EL (cell line): ENCODE measurements around the gene MINDY3.
"Not testable (repeated sequence)": the region's sequence is repeated elsewhere in the genome, so short reads cannot be mapped to it uniquely, and the experiment has no call there.

Experiments
- DNase-seq: peaks from one replicate; pipeline ENCODE4 v3.0.0-alpha.2; 2016

MINDY3 gene

DNA sequence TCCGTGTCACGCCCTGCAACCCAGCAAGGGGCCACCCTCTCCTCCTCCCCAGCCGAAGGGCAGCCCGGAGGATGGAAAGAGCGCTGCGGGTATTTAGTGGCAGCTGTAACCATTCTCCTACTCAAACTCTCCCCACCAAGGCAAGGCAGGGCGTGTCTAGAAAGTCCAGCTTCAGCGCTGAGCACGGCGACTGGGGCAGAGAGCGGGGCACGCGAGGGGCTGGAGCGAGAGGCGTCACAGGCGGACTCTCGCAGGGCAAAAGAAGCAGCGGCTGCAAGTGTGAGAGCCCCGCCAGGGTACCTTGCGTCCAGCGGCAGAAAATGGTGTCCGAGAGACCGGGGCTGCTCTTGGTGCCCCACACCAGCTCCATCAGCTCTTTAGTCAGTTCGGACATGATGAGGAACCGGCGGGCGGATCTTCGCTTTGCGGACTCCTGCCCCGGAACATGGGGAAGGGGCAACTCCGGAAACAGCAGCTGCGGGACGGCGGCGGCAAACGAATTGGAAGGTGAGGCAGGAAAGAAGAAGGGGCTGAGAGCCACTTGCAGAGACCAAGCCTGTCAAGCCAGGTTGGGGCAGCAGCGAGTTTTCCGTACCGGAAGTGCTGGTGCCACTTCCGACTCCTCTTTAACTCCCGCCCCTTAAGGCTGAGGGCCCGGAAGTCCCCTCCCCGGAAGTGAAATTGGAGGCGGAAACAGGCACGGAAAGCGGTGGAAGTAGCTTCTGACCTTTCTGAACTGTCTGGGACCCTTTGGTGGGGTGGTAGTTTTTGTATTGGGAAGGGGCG is at the start of gene MINDY3:
MINDY3 (minus strand) TSS at position 602 of the 786 bp plus-strand sequence; CDS start at position 394, 208 bp downstream.
- DNase-seq: peak; percentile 84

DNA sequence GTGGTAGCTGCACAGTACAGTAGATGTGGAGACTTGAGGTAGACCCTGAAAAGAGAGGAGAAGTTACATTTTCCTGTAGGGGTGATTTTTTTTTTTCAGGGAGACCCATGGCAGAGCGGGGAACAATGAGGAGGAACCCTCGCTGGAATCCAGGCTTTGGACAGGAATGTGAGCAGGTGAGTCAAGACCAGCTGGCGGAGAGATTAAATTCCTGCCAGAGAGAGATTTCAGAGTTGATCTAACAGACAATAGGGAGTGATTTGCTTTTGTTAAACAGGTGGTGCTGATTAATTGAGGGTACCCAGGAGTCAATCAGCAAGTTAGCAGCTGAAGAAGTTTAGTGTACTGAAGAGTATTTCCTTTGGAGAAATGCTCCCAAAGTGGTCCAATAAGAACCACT is 41.6 kb upstream of the MINDY3 start:
- DNase-seq: no peak

DNA sequence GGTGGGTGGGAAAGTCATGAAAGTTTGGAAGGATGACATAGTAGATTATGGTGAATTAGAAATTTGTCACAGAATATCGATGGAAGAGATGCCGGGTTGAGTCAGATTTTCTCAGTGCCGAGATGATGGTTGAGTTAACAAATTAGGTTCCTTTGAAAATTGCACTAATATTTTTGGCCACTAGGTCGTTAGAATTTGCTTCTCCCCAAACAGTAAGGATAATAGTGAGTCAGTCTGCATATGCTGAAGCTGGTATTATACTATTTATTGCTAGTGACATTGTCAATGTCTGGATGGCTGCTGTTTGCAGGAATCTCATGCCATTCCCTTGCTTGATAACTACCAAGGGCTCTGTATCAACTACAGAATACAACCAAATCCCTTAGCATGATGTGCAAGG is 37.7 kb upstream of the MINDY3 start:
- peak; percentile 11 for DNase-seq

DNA sequence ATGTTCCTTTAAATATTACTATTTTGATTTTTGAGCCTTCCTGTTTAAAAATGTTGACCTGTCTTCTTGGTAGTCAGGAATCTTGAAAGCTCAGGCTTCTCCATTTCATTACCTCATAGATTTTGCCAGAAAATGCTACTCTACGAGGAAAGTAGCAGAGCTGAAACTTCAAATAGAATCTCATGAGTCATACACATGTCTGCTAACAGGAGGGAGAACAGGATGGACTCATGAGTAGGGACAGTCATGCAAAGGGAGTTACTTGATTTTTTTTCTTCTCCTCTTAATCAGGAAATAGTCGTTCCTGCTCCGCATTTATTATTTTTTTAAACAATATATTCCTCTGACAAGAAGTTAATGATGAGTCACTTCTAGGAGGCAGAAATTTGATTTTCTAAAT is 37.0 kb upstream of the MINDY3 start:
- no peak for DNase-seq

DNA sequence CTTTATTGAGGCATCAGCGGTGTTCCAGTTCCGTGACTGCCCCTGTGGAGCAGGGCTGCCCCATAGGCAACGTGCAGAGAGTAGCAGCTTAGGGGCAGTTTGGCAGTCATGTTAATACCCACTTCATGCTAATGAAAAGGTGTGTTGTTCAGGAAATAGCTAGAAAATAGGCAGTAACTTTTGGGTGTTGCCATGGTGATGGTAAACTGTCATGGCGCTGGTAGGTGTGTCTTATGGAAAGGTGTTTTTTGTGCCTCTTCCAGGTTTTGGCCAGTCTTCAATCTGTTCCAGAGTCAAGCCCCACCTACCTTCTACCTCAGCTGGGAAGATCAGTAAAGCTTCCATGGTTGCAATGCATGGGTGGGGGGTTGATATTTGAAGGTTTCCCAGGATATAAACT is 36.3 kb upstream of the MINDY3 start:
- no peak for DNase-seq

DNA sequence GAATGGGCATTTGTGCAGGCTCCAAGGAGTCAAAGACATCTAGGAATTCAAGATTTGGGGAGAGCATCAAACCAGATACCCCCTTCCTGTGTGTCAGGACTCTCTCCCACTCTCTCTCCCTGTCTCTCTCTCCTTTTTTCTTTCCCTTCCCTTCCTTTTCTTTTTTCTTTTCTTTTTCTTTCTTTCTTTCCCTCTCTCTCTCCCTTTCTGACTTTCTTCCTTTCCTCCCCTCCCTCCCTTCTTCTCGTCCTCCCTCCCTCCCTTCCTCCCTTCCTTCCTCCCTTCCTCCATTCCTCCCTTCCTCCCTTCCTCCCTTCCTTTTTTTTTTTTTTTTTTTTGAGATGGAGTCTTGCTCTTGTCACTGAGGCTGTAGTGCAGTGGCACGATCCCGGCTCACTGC is 24.1 kb upstream of the MINDY3 start:
- DNase-seq: no peak

DNA sequence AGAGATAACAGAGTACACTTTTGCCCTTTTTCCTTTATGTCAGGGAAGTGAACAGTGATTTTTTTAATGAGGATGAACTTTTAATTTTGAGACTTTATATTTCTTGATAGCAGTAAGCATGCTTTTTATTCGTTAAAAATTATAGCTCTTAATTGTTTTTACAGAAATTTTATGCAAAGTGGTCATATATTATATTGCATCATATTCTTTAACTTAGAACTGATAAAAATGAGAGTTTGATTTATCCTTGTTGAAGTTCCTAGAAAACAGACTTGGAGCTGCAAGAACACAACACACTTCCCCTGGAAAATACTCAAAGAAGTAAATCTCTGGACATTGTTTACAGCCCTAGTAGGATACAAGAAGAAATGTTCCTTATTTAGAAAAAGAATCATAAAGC is 21.2 kb upstream of the MINDY3 start:
- no peak for DNase-seq

DNA sequence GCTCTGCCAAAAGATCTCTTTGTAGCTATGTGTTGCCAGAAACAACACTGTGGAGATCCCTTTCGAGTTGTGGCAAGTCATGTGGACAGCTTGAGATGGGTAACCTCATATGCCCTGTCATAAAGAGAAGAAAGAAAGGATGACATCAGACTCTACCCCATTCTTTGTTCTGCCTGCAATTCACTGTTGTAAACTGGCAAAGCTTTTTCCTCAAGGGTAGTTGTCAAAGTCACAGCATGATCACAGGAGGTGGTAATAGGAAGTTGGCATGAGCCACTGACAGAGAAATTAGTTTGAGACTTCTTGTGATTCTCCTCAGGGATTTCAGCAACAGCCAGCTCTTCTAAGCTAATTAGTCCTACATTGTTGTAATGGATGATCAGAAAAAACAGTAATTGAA is 19.4 kb upstream of the MINDY3 start:
- no peak for DNase-seq

DNA sequence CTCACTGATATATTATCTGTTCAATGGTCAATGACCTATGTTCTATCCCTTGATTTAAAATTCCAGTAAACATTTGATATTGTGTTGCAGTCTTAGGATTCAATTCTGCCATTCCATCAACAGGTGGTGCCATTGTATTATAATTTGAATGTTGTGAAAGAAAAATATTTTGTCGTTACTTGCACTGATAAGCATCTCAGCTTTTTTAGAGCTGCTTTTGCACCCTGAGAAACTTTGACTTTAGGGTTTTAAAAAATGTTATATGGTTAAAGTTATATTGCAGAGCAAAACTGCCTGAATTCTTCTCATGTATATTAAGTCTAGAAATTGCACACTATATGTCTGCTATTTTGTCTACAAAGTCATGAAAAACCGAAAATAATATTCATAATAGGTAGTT is 18.8 kb upstream of the MINDY3 start:
- peak; percentile 28 for DNase-seq

DNA sequence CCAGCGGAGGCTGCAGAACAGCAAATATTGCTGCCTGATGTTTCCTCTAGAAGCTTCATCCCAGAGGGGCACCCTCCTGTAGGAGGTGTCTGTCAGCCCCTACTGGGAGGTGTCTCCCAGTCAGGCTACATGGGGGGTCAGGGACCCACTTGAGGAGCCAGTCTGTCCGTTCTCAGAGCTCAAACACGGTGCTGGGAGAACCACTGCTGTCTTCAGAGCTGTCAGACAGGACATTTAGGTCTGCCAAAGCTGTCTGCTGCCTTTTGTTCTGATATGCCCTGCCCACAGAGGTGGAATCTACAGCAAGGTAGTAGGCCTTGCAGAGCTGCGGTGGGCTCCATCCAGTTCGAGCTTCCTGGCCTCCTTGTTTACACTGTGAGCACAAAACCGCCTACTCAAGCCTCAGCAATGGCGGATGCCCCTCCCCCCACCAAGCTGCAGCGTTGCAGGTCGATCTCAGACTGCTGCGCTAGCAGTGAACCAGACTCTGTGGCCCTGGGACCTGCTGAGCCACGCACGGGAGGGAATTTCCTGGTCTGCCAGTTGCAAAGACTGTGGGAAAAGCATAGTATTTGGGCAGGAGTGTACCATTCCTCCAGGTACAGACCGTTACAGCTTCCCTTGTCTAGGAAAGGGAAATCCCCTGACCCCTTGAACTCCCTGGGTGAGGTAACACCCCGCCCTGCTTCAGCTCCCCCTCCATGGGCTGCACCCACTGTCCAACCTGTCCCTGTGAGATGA is 17.7 kb upstream of the MINDY3 start:
- no peak for DNase-seq

DNA sequence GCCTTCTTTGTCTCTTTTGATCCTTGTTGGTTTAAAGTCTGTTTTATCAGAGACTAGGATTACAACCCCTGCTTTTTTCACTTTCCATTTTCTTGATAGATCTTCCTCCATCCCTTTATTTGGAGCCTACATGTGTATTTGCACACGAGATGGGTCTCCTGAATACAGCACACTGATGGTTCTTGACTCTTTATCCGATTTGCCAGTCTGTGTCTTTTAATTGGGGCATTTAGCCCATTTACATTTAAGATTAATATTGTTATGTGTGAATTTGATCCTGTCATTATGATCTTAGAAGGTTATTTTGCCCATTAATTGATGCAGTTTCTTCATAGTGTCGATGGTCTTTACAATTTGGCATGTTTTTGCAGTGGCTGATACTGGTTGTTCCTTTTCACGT is 16.0 kb upstream of the MINDY3 start:
- not testable (repeated sequence) for DNase-seq

DNA sequence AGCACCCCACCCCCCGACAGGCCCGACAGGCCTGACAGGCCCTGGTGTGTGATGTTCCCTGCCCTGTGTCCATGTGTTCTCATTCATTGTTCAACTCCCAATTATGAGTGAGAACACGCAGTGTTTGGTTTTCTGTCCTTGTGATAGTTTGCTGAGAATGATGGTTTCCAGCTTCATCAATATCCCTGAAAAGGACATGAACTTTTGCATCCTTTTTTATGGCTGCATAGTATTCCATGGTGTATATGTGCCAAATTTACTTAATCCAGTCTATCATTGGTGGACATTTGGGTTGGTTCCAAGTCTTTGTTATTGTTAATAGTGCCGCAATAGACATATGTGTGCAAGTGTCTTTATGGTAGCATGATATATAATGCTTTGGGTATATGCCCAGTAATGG is 12.3 kb upstream of the MINDY3 start:
- not testable (repeated sequence) for DNase-seq

DNA sequence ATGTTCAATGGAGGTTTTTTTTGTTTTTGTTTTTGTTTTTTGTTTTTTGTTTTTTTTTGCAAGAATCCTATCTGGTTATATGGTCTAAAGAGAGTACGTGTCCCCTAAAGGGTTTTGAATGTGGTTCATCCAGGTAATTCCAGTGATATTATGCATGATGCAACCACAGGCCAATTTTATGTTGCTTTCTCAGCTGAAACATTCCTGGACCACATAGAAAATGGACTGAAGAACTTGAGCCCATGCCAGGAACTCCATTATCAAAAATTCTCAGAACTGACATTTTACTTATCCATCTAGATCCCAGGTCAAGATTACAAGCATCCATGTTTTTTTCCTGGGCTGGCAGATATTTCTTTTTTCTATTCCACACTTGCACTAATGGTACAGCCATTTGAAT is 11.5 kb upstream of the MINDY3 start:
- no peak for DNase-seq

DNA sequence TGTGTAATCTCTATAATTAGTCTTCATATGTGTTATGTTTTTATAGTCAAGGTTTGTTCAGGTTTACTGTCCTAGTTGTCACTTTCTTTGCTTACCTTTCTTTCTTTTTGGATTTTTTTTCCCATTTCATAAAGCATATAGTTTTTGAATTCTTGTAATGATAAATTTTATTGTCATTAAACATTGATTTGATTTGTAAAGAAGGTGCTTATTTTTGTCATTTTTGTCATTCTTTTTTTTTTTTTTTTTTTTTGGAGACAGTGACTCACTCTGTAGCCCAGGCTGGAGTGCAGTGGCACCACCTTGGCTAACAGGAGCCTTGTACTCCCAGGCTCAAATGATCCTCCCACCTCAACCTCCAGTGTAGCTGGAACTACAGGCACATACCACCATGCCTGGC is 9.6 kb upstream of the MINDY3 start:
- DNase-seq: no peak

DNA sequence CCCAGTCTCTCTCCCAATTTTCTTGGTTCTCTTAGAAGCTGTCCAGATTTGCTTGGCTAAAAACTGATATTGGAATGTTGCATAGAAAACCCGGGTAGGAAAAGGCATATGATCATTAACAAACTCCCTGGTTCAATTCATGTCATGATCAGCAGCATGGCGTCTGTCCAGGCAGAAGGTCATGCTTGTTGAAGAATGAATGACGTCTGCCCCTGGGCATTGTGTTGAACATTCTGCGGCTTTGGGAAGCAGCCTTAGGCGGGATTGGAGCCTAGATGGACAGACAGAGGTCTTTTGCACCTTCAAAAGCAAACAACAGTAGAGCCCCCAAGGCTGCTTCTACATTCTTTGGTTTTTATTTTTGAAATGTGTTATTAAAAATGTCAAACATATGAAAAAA is 7.7 kb upstream of the MINDY3 start:
- no peak for DNase-seq

DNA sequence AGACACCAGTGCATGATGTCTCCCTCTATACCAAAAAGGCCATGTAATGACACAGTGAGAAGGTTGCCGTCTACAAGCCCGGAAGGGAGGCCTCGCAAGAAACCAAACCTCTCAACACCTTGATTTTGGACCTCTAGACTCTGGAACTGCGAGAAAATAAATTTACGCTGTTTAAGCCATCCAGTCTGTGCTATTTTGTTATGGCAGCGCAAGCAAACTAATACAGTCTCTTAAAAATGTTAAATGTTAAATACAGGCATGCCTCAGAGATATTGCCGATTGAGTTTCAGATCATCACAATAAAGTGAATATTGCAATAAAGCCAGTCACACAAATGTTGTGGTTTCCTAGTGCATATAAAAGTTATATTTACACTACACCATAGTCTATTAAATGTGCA is 5.0 kb upstream of the MINDY3 start:
- no peak for DNase-seq

DNA sequence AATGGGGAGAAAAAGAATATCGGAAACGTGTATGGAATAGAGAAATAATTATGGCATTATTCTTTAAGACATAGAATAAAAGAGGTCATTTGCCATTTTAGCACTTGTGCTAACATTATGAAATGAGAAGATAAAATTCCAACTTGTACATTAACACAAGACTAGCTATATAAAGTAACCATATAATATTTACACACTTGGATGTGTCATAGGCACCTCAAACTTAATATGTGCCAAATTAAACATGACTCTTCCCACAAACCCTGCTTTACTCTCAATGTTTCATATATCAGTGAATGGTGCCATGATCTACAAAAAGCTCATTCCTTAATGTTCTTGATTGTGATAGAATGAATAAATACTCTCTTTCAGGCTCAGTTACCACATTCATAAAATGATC is 4.1 kb upstream of the MINDY3 start:
- DNase-seq: no peak

DNA sequence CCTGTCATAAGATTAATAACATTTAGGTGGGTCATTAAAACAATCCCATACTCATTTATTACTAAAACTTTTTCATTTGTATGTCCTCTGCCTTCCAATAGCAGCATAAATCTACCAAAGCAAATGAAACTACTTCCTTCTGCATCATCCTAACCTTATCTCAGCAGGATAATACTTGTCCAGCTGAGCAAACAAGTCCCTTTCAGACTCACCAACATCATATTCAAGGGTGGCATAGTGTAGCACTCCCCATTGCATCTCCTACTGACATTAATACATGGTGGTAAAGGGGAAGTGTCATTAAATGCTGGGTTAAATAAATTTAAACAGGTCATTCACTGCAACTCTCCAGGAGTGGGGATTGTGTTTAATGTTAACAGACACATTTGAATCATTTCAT is 3.4 kb upstream of the MINDY3 start:
- DNase-seq: no peak

DNA sequence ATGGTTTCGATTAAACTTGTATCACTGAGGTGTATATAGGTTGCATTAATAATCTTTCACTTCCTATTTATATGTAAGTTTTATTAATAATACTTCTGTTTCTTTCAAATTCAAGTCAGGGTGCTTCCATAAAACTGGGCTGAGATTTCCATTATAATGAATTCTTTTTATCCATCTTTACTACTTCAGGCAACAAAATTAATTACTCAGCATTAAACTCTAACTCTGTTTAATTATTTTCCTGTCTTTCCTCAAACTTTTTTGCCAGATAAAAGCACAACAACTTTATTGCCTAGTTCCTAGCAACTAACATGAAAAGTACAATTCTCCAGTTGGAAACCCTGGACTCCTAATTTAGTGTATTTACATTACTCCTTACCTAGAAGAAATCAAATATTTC is 3.0 kb upstream of the MINDY3 start:
- no peak for DNase-seq

DNA sequence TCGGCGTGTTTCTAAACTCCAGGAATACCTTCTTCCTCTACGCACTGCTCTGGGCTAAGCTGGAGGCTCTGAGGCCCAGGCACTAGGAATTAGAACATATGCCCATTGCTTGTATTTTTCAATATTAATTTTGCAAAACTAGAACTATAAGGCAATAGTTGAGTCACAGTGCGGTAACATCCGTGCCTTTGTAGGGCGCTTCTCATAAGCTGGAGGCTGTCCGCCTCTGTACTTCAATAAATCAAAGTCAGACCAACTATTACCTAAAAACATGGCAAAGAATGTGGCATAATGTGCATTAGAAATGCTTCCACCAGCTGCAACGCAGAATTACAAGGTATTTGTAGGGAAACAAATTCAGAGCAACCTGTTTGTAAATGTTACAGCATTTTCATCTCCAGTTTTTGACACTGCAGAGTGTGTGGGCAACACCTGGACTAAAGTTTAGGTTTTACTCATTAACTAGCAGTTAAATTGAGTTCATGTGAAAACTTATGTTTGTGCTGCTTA is 440 bp upstream of the MINDY3 start:
- DNase-seq: no peak

DNA sequence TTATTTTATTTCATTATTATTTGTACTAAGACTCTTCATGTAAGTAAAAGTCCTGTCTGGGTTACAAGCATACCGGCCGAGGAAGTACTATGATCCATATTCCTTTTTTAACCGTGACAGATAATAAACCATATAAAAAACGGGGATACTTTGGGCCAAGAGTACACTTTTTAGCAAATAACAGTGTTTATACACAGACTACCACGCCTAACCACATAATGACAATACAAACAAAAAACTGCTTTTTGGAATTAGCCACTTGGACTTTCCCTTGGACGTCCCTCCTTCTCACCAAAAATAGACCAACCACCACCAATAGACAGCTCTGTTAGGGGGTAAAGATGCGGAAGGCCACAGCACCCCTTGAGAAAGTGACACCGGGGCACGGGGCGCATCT is 800 bp downstream of the MINDY3 start:
- DNase-seq: no peak

DNA sequence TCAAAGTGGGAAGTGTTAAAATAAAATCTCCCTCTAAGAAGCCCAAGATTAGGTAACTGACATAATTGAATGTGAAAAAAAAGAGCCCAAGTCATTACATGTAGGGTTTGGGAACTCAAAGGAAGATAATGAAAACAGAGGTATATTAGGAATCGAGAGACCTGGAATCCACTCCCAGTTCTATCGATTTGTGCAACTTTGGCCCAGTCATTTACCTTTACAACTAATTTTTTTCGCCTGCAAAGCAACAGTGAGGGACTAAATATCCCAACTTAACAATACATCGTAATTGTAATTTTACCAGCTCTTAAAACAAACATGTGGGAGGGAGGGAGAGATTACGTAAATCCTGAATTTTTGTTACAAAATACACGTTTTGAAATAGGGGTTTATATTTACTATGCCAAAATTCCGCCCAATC is 1.4 kb downstream of the MINDY3 start:
- DNase-seq: no peak

DNA sequence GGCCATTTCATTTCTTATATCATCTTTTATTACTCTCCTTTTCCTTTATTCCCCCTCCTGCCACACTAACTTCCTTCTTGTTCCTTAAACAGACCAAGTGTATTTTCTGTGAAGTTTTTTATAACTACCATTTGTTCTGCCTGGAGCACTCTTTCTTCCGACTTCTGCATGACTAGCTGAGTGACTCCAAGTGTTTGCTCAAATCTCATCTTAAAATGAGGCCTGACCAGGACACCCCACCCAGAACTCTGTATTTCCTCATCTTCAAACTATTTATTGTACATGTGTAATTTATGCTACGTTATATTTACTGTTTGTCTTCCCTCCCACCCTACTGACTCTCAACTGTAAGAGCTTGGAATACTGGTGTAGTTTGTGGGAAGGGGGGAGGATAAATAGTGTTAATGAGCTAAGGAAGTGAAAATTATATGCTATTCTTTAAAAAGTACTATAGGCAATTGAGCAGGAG is 3.2 kb downstream of the MINDY3 start:
- peak; percentile 13 for DNase-seq

DNA sequence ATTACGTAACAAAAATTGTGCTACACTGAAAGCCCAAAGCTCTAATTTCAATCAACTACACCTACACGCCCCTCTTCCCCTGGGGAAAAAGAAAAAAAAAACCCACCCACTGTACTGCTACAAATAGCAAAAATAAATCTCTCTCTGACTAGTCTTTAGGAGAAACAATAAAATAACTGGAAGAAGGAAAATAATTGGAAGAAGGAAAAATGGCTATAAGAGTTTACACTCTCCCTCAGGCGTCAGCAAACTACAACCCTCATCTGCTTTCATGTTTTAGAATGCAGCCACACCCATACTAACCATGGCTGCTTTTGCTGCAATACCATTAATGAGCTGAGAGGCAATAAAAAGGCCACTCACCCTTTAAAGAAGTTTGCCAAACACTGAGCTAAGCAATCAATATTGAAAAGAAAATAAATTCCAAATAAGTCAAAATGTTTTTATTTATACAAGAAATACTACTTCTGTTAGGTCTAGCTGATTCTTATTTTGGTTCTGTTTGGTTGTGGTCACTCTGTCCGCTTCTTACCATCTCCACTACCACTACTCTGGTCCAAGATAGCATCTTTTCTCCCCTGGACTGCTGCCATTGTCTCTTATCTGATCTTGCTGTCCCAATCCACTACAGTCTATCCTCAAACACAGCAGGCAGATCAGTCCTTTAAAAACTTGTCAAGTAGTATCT is 3.8 kb downstream of the MINDY3 start:
- DNase-seq: peak; percentile 22
